ENCODE results near the gene ZNF219. TPM values are rescaled to one million over a fixed set of nuclear protein-coding genes. Genes with fewer than 3 reads are reported as not detected.

The ZNF219 gene
- 8.9 TPM for total RNA-seq

- H3K4me1 ChIP-seq (ENCODE audit: insufficient read depth, low read length) = peaks cover 20% of the 10 kb centered on the region
- no peaks in the 10 kb centered on the region for H3K9me3 ChIP-seq (ENCODE audit: low read depth, low read length)
- peaks cover 3% of the 10 kb centered on the region for H3K27me3 ChIP-seq (ENCODE audit: insufficient read depth, low read length)
- peak within 1 kb of the TSS; percentile 40 for H3K4me3 ChIP-seq (ENCODE audit: low read length)
Measured at GRCh38 chr14:21098076-21098891, at the start of gene ZNF219. Gene ZNF219 (minus strand): TSS chr14:21098655. CDS start chr14:21093591, 5,064 bp downstream.

- no peak overlapping the region for H3K4me3 ChIP-seq (ENCODE audit: low read length)
- H3K4me1 ChIP-seq (ENCODE audit: insufficient read depth, low read length) = no peaks in the 10 kb centered on the region
- H3K9me3 ChIP-seq (ENCODE audit: low read depth, low read length) = peaks cover 11% of the 10 kb centered on the region
- H3K27me3 ChIP-seq (ENCODE audit: insufficient read depth, low read length) = no peaks in the 10 kb centered on the region
Measured at GRCh38 chr14:21145437-21145836, 47.0 kb upstream of the ZNF219 start.

- H3K27me3 ChIP-seq (ENCODE audit: insufficient read depth, low read length) = no peaks in the 10 kb centered on the region
- H3K4me1 ChIP-seq (ENCODE audit: insufficient read depth, low read length) = no peaks in the 10 kb centered on the region
- peaks cover 11% of the 10 kb centered on the region for H3K9me3 ChIP-seq (ENCODE audit: low read depth, low read length)
- H3K4me3 ChIP-seq (ENCODE audit: low read length) = no peak overlapping the region
Measured at GRCh38 chr14:21142357-21142756, 43.9 kb upstream of the ZNF219 start.

GRCh38 chr14:21136024-21136423, 37.6 kb upstream of the ZNF219 start:
- no peaks in the 10 kb centered on the region for H3K27me3 ChIP-seq (ENCODE audit: insufficient read depth, low read length)
- H3K4me1 ChIP-seq (ENCODE audit: insufficient read depth, low read length) = no peaks in the 10 kb centered on the region
- no peak overlapping the region for H3K4me3 ChIP-seq (ENCODE audit: low read length)
- H3K9me3 ChIP-seq (ENCODE audit: low read depth, low read length) = no peaks in the 10 kb centered on the region

- Histone ChIP-seq H3K27me3 (ENCODE audit: insufficient read depth, low read length) (no peaks in the 10 kb centered on the region), H3K4me3 (ENCODE audit: low read length) (no peak overlapping the region), H3K4me1 (ENCODE audit: insufficient read depth, low read length) (no peaks in the 10 kb centered on the region), H3K9me3 (ENCODE audit: low read depth, low read length) (no peaks in the 10 kb centered on the region)
Measured at GRCh38 chr14:21133901-21134300, 35.4 kb upstream of the ZNF219 start.

GRCh38 chr14:21123429-21123828, 25.0 kb upstream of the ZNF219 start:
- no peaks in the 10 kb centered on the region for H3K9me3 ChIP-seq (ENCODE audit: low read depth, low read length)
- peaks cover 7% of the 10 kb centered on the region for H3K4me1 ChIP-seq (ENCODE audit: insufficient read depth, low read length)
- peaks cover 5% of the 10 kb centered on the region for H3K27me3 ChIP-seq (ENCODE audit: insufficient read depth, low read length)
- H3K4me3 ChIP-seq (ENCODE audit: low read length) = no peak overlapping the region

GRCh38 chr14:21121122-21121521, 22.7 kb upstream of the ZNF219 start:
- peaks cover 5% of the 10 kb centered on the region for H3K27me3 ChIP-seq (ENCODE audit: insufficient read depth, low read length)
- no peaks in the 10 kb centered on the region for H3K9me3 ChIP-seq (ENCODE audit: low read depth, low read length)
- H3K4me1 ChIP-seq (ENCODE audit: insufficient read depth, low read length) = peaks cover 7% of the 10 kb centered on the region
- no peak overlapping the region for H3K4me3 ChIP-seq (ENCODE audit: low read length)

GRCh38 chr14:21120686-21121085, 22.2 kb upstream of the ZNF219 start:
- Histone ChIP-seq H3K9me3 (ENCODE audit: low read depth, low read length) (no peaks in the 10 kb centered on the region), H3K4me1 (ENCODE audit: insufficient read depth, low read length) (peaks cover 7% of the 10 kb centered on the region), H3K4me3 (ENCODE audit: low read length) (no peak overlapping the region), H3K27me3 (ENCODE audit: insufficient read depth, low read length) (peaks cover 5% of the 10 kb centered on the region)

- H3K9me3 ChIP-seq (ENCODE audit: low read depth, low read length) = no peaks in the 10 kb centered on the region
- H3K4me3 ChIP-seq (ENCODE audit: low read length) = no peak overlapping the region
- H3K4me1 ChIP-seq (ENCODE audit: insufficient read depth, low read length) = peaks cover 7% of the 10 kb centered on the region
- peaks cover 5% of the 10 kb centered on the region for H3K27me3 ChIP-seq (ENCODE audit: insufficient read depth, low read length)
Measured at GRCh38 chr14:21118933-21119332, 20.5 kb upstream of the ZNF219 start.

- H3K27me3 ChIP-seq (ENCODE audit: insufficient read depth, low read length) = no peaks in the 10 kb centered on the region
- no peak overlapping the region for H3K4me3 ChIP-seq (ENCODE audit: low read length)
- no peaks in the 10 kb centered on the region for H3K9me3 ChIP-seq (ENCODE audit: low read depth, low read length)
- peaks cover 7% of the 10 kb centered on the region for H3K4me1 ChIP-seq (ENCODE audit: insufficient read depth, low read length)
Measured at GRCh38 chr14:21113369-21113768, 14.9 kb upstream of the ZNF219 start.

GRCh38 chr14:21112255-21112654, 13.8 kb upstream of the ZNF219 start:
- Histone ChIP-seq H3K27me3 (ENCODE audit: insufficient read depth, low read length) (no peaks in the 10 kb centered on the region), H3K4me3 (ENCODE audit: low read length) (no peak overlapping the region), H3K9me3 (ENCODE audit: low read depth, low read length) (no peaks in the 10 kb centered on the region), H3K4me1 (ENCODE audit: insufficient read depth, low read length) (peaks cover 9% of the 10 kb centered on the region)

- Histone ChIP-seq H3K27me3 (ENCODE audit: insufficient read depth, low read length) (no peaks in the 10 kb centered on the region), H3K4me1 (ENCODE audit: insufficient read depth, low read length) (peaks cover 36% of the 10 kb centered on the region), H3K9me3 (ENCODE audit: low read depth, low read length) (no peaks in the 10 kb centered on the region), H3K4me3 (ENCODE audit: low read length) (no peak overlapping the region)
Measured at GRCh38 chr14:21109377-21110138, 11.1 kb upstream of the ZNF219 start.

- H3K27me3 ChIP-seq (ENCODE audit: insufficient read depth, low read length) = no peaks in the 10 kb centered on the region
- H3K9me3 ChIP-seq (ENCODE audit: low read depth, low read length) = no peaks in the 10 kb centered on the region
- no peak overlapping the region for H3K4me3 ChIP-seq (ENCODE audit: low read length)
- H3K4me1 ChIP-seq (ENCODE audit: insufficient read depth, low read length) = peaks cover 41% of the 10 kb centered on the region
Measured at GRCh38 chr14:21108791-21109190, 10.3 kb upstream of the ZNF219 start.

GRCh38 chr14:21107283-21107800, 8.9 kb upstream of the ZNF219 start:
- Histone ChIP-seq H3K9me3 (ENCODE audit: low read depth, low read length) (no peaks in the 10 kb centered on the region), H3K4me1 (ENCODE audit: insufficient read depth, low read length) (peaks cover 49% of the 10 kb centered on the region), H3K27me3 (ENCODE audit: insufficient read depth, low read length) (no peaks in the 10 kb centered on the region), H3K4me3 (ENCODE audit: low read length) (no peak overlapping the region)

GRCh38 chr14:21106498-21107282, 8.2 kb upstream of the ZNF219 start:
- Histone ChIP-seq H3K27me3 (ENCODE audit: insufficient read depth, low read length) (no peaks in the 10 kb centered on the region), H3K4me3 (ENCODE audit: low read length) (no peak overlapping the region), H3K4me1 (ENCODE audit: insufficient read depth, low read length) (peaks cover 49% of the 10 kb centered on the region), H3K9me3 (ENCODE audit: low read depth, low read length) (no peaks in the 10 kb centered on the region)

Measured in mononuclear cell (primary cell).